Fibroblast of pulmonary artery (primary cell): ENCODE data around the gene DOP1A.
A peak's percentile ranks its signal among the peaks of the same experiment; 100 is the strongest.

Source experiments
- DNase-seq: peaks from one replicate; pipeline ENCODE4 v3.0.0-alpha.2; 2010; ENCODE audit warnings: low read depth
- H3K4me3 ChIP-seq: replicated peaks from 2 replicates; pipeline ENCODE4 v1.5.1; 2011; ENCODE audit warnings: low read depth, mild to moderate bottlenecking, control low read depth, low read length, moderate library complexity
- TF ChIP-seq, protein P1 (sequence below): IDR thresholded peaks from 2 replicates; pipeline ENCODE4 v1.5.1; 2011; ENCODE audit warnings: mild to moderate bottlenecking, control low read depth, low read length, inconsistent platforms; ENCODE audit errors: missing control alignments

DOP1A gene

GRCh38 chr6:83098589-83098988 lies 31.1 kb downstream of the DOP1A start:
- no peak overlapping the region for H3K4me3 ChIP-seq
- no peak for DNase-seq
- TF ChIP-seq, protein P1, sequence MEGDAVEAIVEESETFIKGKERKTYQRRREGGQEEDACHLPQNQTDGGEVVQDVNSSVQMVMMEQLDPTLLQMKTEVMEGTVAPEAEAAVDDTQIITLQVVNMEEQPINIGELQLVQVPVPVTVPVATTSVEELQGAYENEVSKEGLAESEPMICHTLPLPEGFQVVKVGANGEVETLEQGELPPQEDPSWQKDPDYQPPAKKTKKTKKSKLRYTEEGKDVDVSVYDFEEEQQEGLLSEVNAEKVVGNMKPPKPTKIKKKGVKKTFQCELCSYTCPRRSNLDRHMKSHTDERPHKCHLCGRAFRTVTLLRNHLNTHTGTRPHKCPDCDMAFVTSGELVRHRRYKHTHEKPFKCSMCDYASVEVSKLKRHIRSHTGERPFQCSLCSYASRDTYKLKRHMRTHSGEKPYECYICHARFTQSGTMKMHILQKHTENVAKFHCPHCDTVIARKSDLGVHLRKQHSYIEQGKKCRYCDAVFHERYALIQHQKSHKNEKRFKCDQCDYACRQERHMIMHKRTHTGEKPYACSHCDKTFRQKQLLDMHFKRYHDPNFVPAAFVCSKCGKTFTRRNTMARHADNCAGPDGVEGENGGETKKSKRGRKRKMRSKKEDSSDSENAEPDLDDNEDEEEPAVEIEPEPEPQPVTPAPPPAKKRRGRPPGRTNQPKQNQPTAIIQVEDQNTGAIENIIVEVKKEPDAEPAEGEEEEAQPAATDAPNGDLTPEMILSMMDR: no peak

DNA sequence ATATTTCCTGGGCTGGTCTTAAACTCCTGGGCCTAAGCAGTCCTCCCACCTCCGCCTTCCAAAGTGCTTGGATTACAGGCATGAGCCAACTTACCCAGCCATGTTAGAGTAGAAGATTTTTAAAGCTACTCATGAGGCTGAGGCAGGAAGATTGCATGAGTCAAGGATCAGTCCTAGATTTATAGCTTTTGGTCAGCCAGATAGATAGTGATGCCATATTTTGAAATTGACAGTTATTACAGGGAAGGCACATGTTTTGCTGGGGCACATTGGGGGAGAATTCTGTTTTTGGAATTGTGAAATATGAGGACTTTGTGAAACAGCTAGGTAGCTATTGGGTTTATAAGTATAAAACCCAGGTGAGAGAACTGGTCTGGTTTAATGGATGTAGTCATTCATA lies 40.9 kb downstream of the DOP1A start:
- no peak overlapping the region for H3K4me3 ChIP-seq
- TF ChIP-seq, protein P1: no peak
- DNase-seq: no peak

GRCh38 chr6:83113258-83113657 lies 45.8 kb downstream of the DOP1A start:
- TF ChIP-seq, protein P1: no peak
- no peak overlapping the region for H3K4me3 ChIP-seq
- no peak for DNase-seq

- H3K4me3 ChIP-seq: no peak overlapping the region
- DNase-seq: peak; percentile 17
- TF ChIP-seq, protein P1: no peak
Measured at GRCh38 chr6:83114164-83114563, 46.7 kb downstream of the DOP1A start.

DNA sequence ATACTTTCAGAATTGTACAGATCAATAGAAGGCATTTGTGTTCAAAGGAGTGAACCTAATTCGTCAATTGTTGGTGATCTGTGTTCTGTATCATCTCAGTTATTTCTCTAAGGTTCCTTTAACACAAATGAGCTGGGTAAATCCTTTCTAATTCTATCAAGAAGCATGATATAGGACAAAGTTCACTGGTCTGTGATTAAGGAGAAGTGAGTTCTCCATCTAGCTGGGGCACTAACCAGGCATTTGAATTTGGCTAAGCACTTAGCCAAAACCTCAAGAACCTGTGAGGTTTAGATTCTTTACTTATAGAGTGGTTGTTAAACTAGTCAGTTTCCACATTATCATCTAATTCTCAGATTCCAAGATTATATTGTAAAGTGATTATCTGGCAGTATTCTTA lies 50.3 kb downstream of the DOP1A start:
- no peak overlapping the region for H3K4me3 ChIP-seq
- TF ChIP-seq, protein P1: no peak
- no peak for DNase-seq

GRCh38 chr6:83119742-83120300 lies 52.4 kb downstream of the DOP1A start:
- peak; percentile 26 for DNase-seq
- no peak overlapping the region for H3K4me3 ChIP-seq
- TF ChIP-seq, protein P1: no peak

DNA sequence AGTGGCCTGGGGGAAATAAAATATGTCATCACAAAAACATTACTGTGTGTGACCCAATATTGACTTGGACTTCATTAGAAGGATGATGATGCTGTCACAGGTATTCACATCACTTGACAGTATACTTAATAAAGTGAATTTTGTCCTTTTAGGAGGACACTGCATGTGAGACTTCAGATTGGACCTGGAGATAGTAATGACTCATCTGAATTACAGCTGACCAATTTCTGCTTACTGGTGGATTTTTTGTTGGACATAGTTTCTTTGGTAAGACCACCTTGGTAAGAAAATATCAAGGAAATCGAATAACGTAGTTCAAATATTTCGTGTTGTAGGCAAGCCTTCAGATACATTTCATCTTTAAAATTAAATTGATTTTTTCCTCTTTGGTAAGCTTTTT lies 57.1 kb downstream of the DOP1A start:
- H3K4me3 ChIP-seq: no peak overlapping the region
- DNase-seq: no peak
- TF ChIP-seq, protein P1: no peak
